Measurements from ENCODE around the gene MYEF2. TPM values are rescaled to one million over a fixed set of nuclear protein-coding genes. Genes with fewer than 3 reads are reported as not detected.

Gene MYEF2
- total and polyA plus RNA-seq, 7 donors = 0.23 to 1.3 (median 0.62) TPM

DNA sequence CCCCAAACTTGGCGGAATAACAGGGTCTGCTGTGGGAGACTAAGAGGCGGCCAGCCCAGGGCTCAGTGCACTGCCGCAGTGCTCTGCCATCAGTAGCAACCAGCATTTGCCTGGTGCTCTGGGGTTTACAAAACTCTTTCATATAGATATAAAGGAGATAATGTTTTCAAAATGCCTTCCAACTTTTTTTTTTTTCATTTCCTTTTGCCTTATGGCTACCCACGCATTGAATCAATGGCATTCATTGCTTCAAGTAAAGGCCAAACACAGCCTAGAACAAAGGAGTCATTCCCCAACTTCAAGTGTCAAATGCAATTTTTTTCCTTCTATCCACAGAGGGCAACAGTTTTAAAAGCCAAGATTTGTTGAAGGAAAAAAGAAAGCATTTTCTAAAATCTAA, 68.9 kb downstream of the MYEF2 start:
- DNase-seq (no peak), ATAC-seq (no peak)
- H3K27ac ChIP-seq = no peak overlapping the region
- no peaks in the 10 kb centered on the region for H3K4me1 ChIP-seq
- no peak overlapping the region for H3K4me3 ChIP-seq
- TF ChIP-seq, protein P1, sequence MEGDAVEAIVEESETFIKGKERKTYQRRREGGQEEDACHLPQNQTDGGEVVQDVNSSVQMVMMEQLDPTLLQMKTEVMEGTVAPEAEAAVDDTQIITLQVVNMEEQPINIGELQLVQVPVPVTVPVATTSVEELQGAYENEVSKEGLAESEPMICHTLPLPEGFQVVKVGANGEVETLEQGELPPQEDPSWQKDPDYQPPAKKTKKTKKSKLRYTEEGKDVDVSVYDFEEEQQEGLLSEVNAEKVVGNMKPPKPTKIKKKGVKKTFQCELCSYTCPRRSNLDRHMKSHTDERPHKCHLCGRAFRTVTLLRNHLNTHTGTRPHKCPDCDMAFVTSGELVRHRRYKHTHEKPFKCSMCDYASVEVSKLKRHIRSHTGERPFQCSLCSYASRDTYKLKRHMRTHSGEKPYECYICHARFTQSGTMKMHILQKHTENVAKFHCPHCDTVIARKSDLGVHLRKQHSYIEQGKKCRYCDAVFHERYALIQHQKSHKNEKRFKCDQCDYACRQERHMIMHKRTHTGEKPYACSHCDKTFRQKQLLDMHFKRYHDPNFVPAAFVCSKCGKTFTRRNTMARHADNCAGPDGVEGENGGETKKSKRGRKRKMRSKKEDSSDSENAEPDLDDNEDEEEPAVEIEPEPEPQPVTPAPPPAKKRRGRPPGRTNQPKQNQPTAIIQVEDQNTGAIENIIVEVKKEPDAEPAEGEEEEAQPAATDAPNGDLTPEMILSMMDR (IDR thresholded peaks at IDR 0.05) = no peak
- H3K36me3 ChIP-seq (ENCODE audit: insufficient read depth in 1 of 2, low read depth in 1 of 2) = no peaks in the 10 kb centered on the region
- intact Hi-C loops (cut with DNase I) = no loop called here
- WGBS, 3 donors = 91 to 92% (median 91%) methylated on average over 4 of the region's 4 CpGs
- peaks cover 0 to 17% (median 0%) of the 10 kb centered on the region in 3 donors for H3K27me3 ChIP-seq (ENCODE audit: insufficient read depth in 3 of 3, low read length in 2 of 3)
- no peaks in the 10 kb centered on the region for H3K9me3 ChIP-seq

DNA sequence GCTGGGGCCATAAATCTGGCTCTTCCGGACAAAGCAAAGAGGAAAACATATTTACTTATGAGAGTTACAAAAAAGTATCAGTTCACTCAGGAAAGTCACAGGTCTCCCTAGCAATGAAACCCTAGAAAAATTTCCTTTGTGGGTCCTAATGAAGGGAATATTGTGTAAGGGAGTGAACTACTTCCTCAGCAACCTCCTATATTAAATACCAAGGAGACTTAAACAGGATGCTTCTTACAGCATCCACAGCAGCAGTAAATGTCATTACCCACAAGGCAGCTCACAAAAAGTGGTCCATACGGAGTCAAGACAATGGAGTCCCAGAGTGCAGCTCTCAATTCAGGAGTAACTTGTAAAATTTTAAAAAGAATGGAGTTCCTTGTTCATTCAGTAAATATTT, 72.2 kb downstream of the MYEF2 start:
- no peak for DNase-seq
- intact Hi-C loops (cut with DNase I) = no loop called here
- Histone ChIP-seq H3K27ac (no peak overlapping the region), H3K4me3 (no peak overlapping the region), H3K27me3 (ENCODE audit: insufficient read depth in 3 of 3, low read length in 2 of 3) (peaks cover 0 to 8% (median 0%) of the 10 kb centered on the region in 3 donors), H3K9me3 (no peaks in the 10 kb centered on the region), H3K4me1 (no peaks in the 10 kb centered on the region), H3K36me3 (ENCODE audit: insufficient read depth in 1 of 2, low read depth in 1 of 2) (no peaks in the 10 kb centered on the region)
- no peak for ATAC-seq
- TF ChIP-seq, protein P1 (IDR thresholded peaks at IDR 0.05) = no peak
- WGBS, 3 donors = 29 to 37% (median 32%) methylated on average over 2 of the region's 2 CpGs

GRCh38 chr15:48103647-48104046, 74.4 kb downstream of the MYEF2 start:
- H3K36me3 ChIP-seq (ENCODE audit: insufficient read depth in 1 of 2, low read depth in 1 of 2) = no peaks in the 10 kb centered on the region
- no peaks in the 10 kb centered on the region for H3K9me3 ChIP-seq
- H3K27me3 ChIP-seq (ENCODE audit: insufficient read depth in 3 of 3, low read length in 2 of 3) = peaks cover 0 to 8% (median 0%) of the 10 kb centered on the region in 3 donors
- ATAC-seq = no peak
- no peak overlapping the region for H3K27ac ChIP-seq
- whole genome bisulfite sequencing, 3 donors = 63 to 70% (median 64%) methylated on average over 5 of the region's 5 CpGs
- H3K4me1 ChIP-seq = no peaks in the 10 kb centered on the region
- DNase-seq = no peak
- intact Hi-C loops (cut with DNase I) = no loop called here
- TF ChIP-seq, protein P1 (IDR thresholded peaks at IDR 0.05) = no peak
- H3K4me3 ChIP-seq = no peak overlapping the region

GRCh38 chr15:48102167-48102566, 75.9 kb downstream of the MYEF2 start:
- H3K4me1 ChIP-seq = no peaks in the 10 kb centered on the region
- WGBS, 3 donors = 52 to 68% (median 62%) methylated on average over 6 of the region's 6 CpGs
- ATAC-seq (no peak), DNase-seq (no peak)
- TF ChIP-seq, protein P1 (IDR thresholded peaks at IDR 0.05) = no peak
- peaks cover 0 to 7% (median 0%) of the 10 kb centered on the region in 3 donors for H3K27me3 ChIP-seq (ENCODE audit: insufficient read depth in 3 of 3, low read length in 2 of 3)
- no peak overlapping the region for H3K4me3 ChIP-seq
- no peaks in the 10 kb centered on the region for H3K9me3 ChIP-seq
- intact Hi-C loops (cut with DNase I) = no loop called here
- H3K27ac ChIP-seq = no peak overlapping the region
- no peaks in the 10 kb centered on the region for H3K36me3 ChIP-seq (ENCODE audit: insufficient read depth in 1 of 2, low read depth in 1 of 2)

GRCh38 chr15:48101376-48101961, 76.6 kb downstream of the MYEF2 start:
- Histone ChIP-seq H3K4me1 (no peaks in the 10 kb centered on the region), H3K9me3 (no peaks in the 10 kb centered on the region), H3K36me3 (ENCODE audit: insufficient read depth in 1 of 2, low read depth in 1 of 2) (no peaks in the 10 kb centered on the region), H3K27me3 (ENCODE audit: insufficient read depth in 3 of 3, low read length in 2 of 3) (peaks cover 0 to under 1% (median 0%) of the 10 kb centered on the region in 3 donors), H3K4me3 (no peak overlapping the region), H3K27ac (no peak overlapping the region)
- TF ChIP-seq, protein P1 (IDR thresholded peaks at IDR 0.05) = no peak
- intact Hi-C loops (cut with DNase I) = no loop called here
- WGBS, 3 donors = 65 to 73% (median 66%) methylated on average over 6 of the region's 6 CpGs
- DNase-seq = no peak
- no peak for ATAC-seq

Data from psoas muscle (tissue), 8 donors.